Keratinocyte (primary cell): Measurements from ENCODE around the gene RANBP6. TPM values are rescaled to one million over a fixed set of nuclear protein-coding genes. Genes with fewer than 3 reads are reported as not detected.
A peak's percentile ranks its signal among the peaks of the same experiment; 100 is the strongest.

Experiments
- DNase-seq: peaks from one replicate; pipeline ENCODE4 v3.0.0-alpha.2; 2011; ENCODE audit warnings: low read depth, missing footprints, low spot score
- FAIRE-seq: peaks from 2 replicates; lab custom pipeline; 2011; peaks lifted over from hg19 to GRCh38; lab: Jason Lieb, UNC
- H2AFZ ChIP-seq: 2 replicates; pipeline ENCODE4 v1.6.0; 2012; ENCODE audit warnings: low read length, control low read depth, inconsistent platforms; ENCODE audit not compliant: control insufficient read depth
- H3K27ac ChIP-seq: 2 replicates; pipeline ENCODE4 v1.5.1; 2011; ENCODE audit warnings: low read length; ENCODE audit not compliant: control insufficient read depth, insufficient read depth
- H3K27me3 ChIP-seq: 3 replicates; pipeline ENCODE4 v1.6.0; 2011; ENCODE audit warnings: low read length; ENCODE audit not compliant: control insufficient read depth, insufficient read depth; ENCODE audit errors: extremely low read depth
- H3K36me3 ChIP-seq, 2 experiments: 2 replicates in 1 of 2; 3 replicates in 1 of 2; pipeline ENCODE4 v1.5.1; 2011; ENCODE audit warnings: low read length in 2 of 2, mild to moderate bottlenecking in 1 of 2; ENCODE audit not compliant: control insufficient read depth in 2 of 2, insufficient read depth in 2 of 2; ENCODE audit errors: extremely low read depth in 1 of 2
- H3K4me1 ChIP-seq: 3 replicates; pipeline ENCODE4 v1.5.1; 2011; ENCODE audit warnings: low read length; ENCODE audit not compliant: control insufficient read depth, insufficient read depth; ENCODE audit errors: extremely low read depth
- H3K4me2 ChIP-seq: 3 replicates; pipeline ENCODE4 v1.6.0; 2011; ENCODE audit warnings: low read depth, low read length; ENCODE audit not compliant: control insufficient read depth, insufficient read depth; ENCODE audit errors: extremely low read depth
- H3K4me3 ChIP-seq, 3 experiments: fragments of 200-600 bp in 1 of 3; sonication (generic) in 1 of 3; 2 replicates in 2 of 3; 3 replicates in 1 of 3; pipeline ENCODE4 v1.5.1; 2011 to 2016; ENCODE audit warnings: low read length in 3 of 3, mild to moderate bottlenecking in 3 of 3, control low read depth in 2 of 3, inconsistent platforms in 1 of 3, low read depth in 1 of 3, mixed read lengths in 1 of 3, mixed run types in 1 of 3, moderate library complexity in 1 of 3; ENCODE audit not compliant: control insufficient read depth in 2 of 3, insufficient read depth in 2 of 3; ENCODE audit errors: extremely low read depth in 1 of 3
- H3K79me2 ChIP-seq: 2 replicates; pipeline ENCODE4 v1.6.0; 2012; ENCODE audit warnings: low read length; ENCODE audit not compliant: control insufficient read depth, insufficient read depth
- H3K9ac ChIP-seq: 3 replicates; pipeline ENCODE4 v1.6.0; 2011; ENCODE audit warnings: low read length; ENCODE audit not compliant: control insufficient read depth, insufficient read depth; ENCODE audit errors: extremely low read depth
- H3K9me1 ChIP-seq: 3 replicates; pipeline ENCODE4 v1.6.0; 2011; ENCODE audit warnings: low read length; ENCODE audit not compliant: control insufficient read depth, insufficient read depth; ENCODE audit errors: extremely low read depth
- H3K9me3 ChIP-seq: 2 replicates; pipeline ENCODE4 v1.5.1; 2012; ENCODE audit warnings: low read depth, low read length; ENCODE audit not compliant: control insufficient read depth
- H4K20me1 ChIP-seq: 3 replicates; pipeline ENCODE4 v1.6.0; 2011; ENCODE audit warnings: low read length; ENCODE audit not compliant: control insufficient read depth, insufficient read depth; ENCODE audit errors: extremely low read depth
- EZH2 ChIP-seq: IDR thresholded peaks from one replicate; pipeline ENCODE4 v1.6.1; 2012; ENCODE audit warnings: inconsistent platforms, mild to moderate bottlenecking, low read length, moderate library complexity
- dilution Hi-C: fragments of 300-500 bp; cut with MboI; formaldehyde crosslinking; loops from one replicate; pipeline ENCODE4 v1.7.0; 2020; ENCODE audit warnings: low sequenced_read_pairs; ENCODE audit not compliant: extremely low pct_ligation_motif_present
- polyA plus RNA-seq, 5 experiments: library from polyadenylated mRNA; depleted of rRNA in 3 of 5; stranded (reverse) in 3 of 5; stranded (forward) in 1 of 5; unstranded in 1 of 5; fragments of >200 nt; gene quantifications; 1 replicate in 1 of 5; 2 replicates in 3 of 5; 3 replicates in 1 of 5; pipeline versions ENCODE4 v1.2.1 to v1.2.3, GENCODE V29; 2011 to 2012; ENCODE audit warnings: missing spikeins in 2 of 5, low read depth in 1 of 5, low replicate concordance in 1 of 5
- TF ChIP-seq, protein P1 (sequence below), 3 experiments: IDR thresholded peaks in 1 of 3; conservative IDR thresholded peaks in 1 of 3; optimal IDR thresholded peaks in 1 of 3; 2 replicates in 2 of 3; 3 replicates in 1 of 3; pipeline versions ENCODE3 to v1.5.1; 2011; ENCODE audit warnings: low read length in 3 of 3, mild to moderate bottlenecking in 3 of 3, moderate library complexity in 2 of 3, control low read depth in 1 of 3, inconsistent platforms in 1 of 3; ENCODE audit not compliant: insufficient read depth in 2 of 3; ENCODE audit errors: extremely low read depth in 1 of 3

The RANBP6 gene
- polyA plus RNA-seq, 1 donor (not counting 4 experiments of a cell fraction or from before 2014, with no cell fraction given) = 14.7 TPM

DNA sequence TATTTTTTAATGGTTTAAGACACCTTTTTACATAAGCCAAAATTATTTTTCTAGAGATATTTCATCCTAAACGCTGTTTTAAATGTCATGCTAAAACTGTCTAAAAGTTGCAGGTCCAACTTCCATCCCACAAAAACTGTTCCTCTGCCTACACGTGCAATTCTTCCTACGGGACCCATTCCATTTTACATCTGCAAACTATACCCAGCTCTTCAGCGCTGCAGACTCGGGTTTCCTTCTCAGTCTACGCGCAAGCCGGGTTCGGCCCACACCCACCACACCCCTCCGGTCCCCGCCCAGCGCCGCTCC is 8.7 kb downstream of the RANBP6 start:
- DNase-seq (no peak), FAIRE-seq (peak; percentile 69)
- Histone ChIP-seq H3K27ac (peak overlapping the region; percentile 77), H3K9me3 (no peaks in the 10 kb centered on the region), H3K4me2 (peak overlapping the region; percentile 73), H3K4me3 (peak overlapping the region; percentile 67 to 91 (median 89)), H3K36me3 (no peaks in the 10 kb centered on the region), H3K4me1 (peaks cover 19% of the 10 kb centered on the region), H4K20me1 (no peaks in the 10 kb centered on the region), H2AFZ (no peak overlapping the region), H3K9me1 (no peaks in the 10 kb centered on the region), H3K27me3 (no peaks in the 10 kb centered on the region), H3K9ac (peak overlapping the region; percentile 83), H3K79me2 (peaks cover 54% of the 10 kb centered on the region)
- dilution Hi-C loops = no loop called here
- TF ChIP-seq, protein P1, sequence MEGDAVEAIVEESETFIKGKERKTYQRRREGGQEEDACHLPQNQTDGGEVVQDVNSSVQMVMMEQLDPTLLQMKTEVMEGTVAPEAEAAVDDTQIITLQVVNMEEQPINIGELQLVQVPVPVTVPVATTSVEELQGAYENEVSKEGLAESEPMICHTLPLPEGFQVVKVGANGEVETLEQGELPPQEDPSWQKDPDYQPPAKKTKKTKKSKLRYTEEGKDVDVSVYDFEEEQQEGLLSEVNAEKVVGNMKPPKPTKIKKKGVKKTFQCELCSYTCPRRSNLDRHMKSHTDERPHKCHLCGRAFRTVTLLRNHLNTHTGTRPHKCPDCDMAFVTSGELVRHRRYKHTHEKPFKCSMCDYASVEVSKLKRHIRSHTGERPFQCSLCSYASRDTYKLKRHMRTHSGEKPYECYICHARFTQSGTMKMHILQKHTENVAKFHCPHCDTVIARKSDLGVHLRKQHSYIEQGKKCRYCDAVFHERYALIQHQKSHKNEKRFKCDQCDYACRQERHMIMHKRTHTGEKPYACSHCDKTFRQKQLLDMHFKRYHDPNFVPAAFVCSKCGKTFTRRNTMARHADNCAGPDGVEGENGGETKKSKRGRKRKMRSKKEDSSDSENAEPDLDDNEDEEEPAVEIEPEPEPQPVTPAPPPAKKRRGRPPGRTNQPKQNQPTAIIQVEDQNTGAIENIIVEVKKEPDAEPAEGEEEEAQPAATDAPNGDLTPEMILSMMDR (optimal IDR thresholded peaks at IDR 0.05 in 1 of 3, IDR thresholded peaks at IDR 0.05 in 1 of 3, conservative IDR thresholded peaks at IDR 0.05 in 1 of 3; ENCODE audit: extremely low read depth in 1 of 3, insufficient read depth in 2 of 3, low read length in 3 of 3) = no peak
- TF ChIP-seq EZH2 = no peak

DNA sequence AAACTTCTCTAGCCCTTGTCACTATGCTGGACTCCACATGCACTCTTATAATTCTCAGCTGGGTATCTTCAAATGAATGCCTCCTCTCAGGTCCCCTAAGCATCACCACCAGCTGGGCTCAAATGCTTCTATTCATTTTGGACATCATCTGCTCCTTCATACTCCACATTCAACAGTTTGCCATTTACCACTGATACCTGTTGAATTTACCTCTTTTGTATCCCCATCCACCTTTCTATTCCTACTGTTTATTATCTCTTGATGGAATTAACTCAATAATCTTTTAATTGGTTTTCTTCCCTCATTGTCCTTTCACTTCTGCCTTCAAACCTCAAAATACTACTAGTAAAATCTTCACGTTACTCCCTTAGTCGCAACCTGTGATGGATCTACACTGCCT is 14.5 kb downstream of the RANBP6 start:
- dilution Hi-C loops = no loop called here
- H3K9me1 ChIP-seq = no peaks in the 10 kb centered on the region
- no peaks in the 10 kb centered on the region for H3K27me3 ChIP-seq
- DNase-seq (no peak), FAIRE-seq (no peak)
- H3K9me3 ChIP-seq = no peaks in the 10 kb centered on the region
- no peak overlapping the region for H3K4me3 ChIP-seq
- H3K79me2 ChIP-seq = peaks cover 65% of the 10 kb centered on the region
- H3K36me3 ChIP-seq = no peaks in the 10 kb centered on the region
- no peaks in the 10 kb centered on the region for H4K20me1 ChIP-seq
- no peak overlapping the region for H3K27ac ChIP-seq
- peaks cover 18% of the 10 kb centered on the region for H3K4me1 ChIP-seq
- no peak overlapping the region for H3K9ac ChIP-seq
- TF ChIP-seq EZH2 = no peak
- TF ChIP-seq, protein P1 (optimal IDR thresholded peaks at IDR 0.05 in 1 of 3, IDR thresholded peaks at IDR 0.05 in 1 of 3, conservative IDR thresholded peaks at IDR 0.05 in 1 of 3; ENCODE audit: extremely low read depth in 1 of 3, insufficient read depth in 2 of 3, low read length in 3 of 3) = no peak
- H2AFZ ChIP-seq = no peak overlapping the region
- H3K4me2 ChIP-seq = no peak overlapping the region
